Effector CD4-positive, alpha-beta T cell (primary cell): Measurements from ENCODE around the gene WIPF1.

Experiments
- DNase-seq: peaks from one replicate; pipeline ENCODE4 v3.0.0-alpha.2; 2020

Gene WIPF1

DNA sequence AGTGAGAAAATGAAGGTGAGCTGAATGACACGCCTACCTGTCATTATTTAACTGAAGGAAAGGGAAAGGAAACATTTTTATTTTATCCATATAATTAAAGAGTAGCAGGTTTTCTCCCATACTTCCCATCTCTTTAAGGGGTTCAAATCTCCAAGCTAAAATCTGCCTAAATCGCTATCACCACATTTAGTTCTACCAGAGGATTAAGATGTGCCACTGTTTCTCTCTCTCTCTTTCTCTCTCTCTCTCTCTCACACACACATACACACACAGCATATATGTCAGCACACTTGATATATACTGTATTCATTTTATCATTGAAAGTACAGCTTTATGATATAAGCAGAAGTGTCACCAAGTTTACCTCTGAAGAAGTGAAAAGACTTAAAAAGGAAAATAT, 3.1 kb downstream of the WIPF1 start:
- DNase-seq, result no peak

DNA sequence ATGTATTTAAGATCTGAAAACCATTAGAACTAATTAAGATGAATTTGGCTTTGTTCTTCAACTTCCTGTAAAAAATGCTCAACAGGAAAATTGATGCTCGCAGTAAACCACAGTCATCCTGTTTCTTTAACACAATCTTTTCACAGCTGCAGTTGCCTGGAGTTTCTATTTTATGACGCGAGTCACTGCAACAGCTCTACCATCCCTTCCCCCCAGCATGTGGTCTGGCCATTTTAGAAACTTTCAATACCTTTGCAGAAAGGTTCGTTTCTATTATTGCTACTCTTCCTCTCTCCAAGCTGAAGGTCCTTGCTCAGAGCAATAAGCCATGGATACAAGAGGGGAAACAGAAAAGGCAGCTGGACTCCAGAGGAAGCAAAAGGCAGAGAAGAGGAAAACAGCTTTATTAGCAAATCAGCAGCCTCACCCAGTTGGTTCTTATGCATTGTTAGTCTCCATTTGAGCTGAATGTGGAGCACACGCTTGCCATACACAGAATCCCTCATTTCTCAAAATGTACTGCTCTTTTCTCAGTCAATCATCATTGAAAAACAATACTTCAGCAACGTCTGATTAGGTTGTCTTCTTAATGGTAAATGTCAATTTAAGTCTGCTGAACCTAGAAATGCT, 3.9 kb downstream of the WIPF1 start:
- DNase-seq, result peak; percentile 64

- no peak for DNase-seq
Measured at GRCh38 chr2:174593041-174593440, 4.6 kb downstream of the WIPF1 start.

DNA sequence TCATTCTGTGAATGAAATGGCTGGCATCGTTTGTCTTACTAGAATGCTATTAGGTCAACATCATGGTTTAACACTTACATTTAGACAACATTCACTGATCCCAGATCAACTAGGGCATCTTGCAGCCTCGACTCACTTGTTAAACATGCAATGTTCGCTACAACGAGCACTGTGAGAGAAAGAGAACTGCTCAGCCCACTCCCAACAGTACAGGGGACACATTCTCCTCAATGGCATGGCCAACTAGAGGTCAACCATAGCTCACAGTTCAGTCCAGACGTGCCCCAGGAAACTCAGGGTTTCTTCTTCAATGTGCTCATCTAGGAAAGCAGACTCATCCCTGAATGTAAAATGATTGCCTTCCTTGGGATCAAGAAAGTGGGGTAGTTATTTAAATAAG, 5.9 kb downstream of the WIPF1 start:
- no peak for DNase-seq

- no peak for DNase-seq
Measured at GRCh38 chr2:174590928-174591648, 6.5 kb downstream of the WIPF1 start.

DNA sequence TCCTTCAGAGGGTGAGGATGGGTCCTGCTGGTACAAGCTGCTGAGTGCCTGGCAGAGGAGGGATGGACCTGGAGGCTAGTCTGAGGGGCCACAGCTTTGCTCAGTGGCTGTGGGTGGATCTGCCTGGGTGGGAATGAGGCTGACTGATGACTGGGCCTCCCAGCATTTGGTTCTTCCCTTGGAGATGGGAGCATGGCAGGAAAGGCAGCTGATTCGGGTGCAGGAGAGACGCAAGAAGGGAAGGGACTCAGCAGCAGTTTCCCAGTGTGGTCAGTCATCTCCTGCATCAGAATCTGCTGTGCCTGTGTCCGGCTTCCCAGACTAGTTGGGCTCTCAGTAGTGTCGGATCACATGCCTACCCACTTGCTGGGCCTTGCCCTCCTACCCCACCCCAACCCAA, 7.3 kb downstream of the WIPF1 start:
- no peak for DNase-seq

- no peak for DNase-seq
Measured at GRCh38 chr2:174589334-174589733, 8.3 kb downstream of the WIPF1 start.

- no peak for DNase-seq
Measured at GRCh38 chr2:174588463-174588862, 9.1 kb downstream of the WIPF1 start.

DNA sequence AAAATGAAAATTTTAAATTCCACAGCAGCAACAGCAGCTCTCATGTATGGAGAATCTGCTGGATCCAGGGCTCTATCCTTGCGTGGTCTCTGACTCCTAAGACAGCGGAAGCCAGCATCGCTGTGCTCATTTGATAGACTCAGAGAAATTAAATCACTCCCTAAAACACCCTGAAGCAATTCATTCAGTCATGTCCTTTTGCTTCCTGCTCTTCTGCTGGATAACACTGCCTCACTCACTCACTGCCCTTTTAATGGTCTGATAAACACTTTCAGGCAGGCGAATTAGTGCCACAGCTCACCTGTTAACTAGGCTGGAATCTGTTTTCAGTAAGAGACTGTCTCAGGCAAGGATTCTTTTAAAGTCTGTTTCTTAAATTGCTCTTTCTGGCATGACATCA, 10.0 kb downstream of the WIPF1 start:
- no peak for DNase-seq

GRCh38 chr2:174586418-174587295, 10.9 kb downstream of the WIPF1 start:
- no peak for DNase-seq

DNA sequence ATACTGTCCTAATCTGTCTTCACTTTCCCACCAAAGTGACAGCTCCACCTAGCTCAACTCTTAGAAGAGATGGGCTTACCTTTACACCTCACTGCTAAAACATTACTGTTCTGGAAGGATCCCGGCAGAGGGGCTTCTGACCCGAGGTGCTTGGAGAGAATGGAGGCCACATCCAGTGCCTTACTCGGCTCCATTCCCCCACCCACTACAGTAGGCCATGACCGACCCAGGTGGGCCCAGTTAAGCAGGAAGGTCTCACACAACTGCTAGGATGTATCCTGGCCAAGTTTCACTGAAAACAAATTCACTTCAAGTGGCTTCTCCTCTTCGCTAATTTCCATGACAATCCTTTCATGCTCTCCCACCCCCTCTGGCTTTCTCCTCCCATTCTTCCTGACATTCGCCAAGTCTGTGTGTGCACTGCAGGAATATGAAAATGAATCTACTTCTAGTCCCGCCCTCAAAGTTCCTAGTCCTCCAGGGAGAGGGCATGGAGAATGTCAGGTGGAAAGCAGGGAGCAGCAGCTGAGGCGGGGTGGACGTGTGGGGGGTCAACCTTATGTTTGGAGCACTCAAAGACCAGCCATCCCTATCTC, 11.8 kb downstream of the WIPF1 start:
- no peak for DNase-seq

GRCh38 chr2:174585146-174585545, 12.5 kb downstream of the WIPF1 start:
- no peak for DNase-seq

GRCh38 chr2:174581491-174581890, 16.1 kb downstream of the WIPF1 start:
- DNase-seq, result no peak

DNA sequence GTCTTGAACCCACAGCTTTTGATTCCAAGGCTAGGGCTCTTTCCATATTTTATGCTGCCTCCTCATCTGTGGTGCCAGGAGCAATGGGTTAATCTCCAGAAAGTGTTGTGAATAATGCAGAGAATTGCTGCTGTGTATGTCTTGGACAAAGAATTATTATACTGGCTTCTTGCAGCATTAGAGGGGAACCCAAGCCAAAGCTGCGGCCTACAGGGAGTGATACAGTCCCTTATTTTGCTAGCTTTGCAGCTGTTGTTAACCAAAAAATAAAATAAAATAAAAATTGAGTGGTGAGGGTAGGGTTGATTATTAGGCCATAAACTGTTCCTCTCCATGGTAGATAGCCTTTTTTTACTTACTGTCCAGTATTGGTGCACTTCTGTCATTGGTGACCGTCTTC, 16.7 kb downstream of the WIPF1 start:
- DNase-seq, result no peak

DNA sequence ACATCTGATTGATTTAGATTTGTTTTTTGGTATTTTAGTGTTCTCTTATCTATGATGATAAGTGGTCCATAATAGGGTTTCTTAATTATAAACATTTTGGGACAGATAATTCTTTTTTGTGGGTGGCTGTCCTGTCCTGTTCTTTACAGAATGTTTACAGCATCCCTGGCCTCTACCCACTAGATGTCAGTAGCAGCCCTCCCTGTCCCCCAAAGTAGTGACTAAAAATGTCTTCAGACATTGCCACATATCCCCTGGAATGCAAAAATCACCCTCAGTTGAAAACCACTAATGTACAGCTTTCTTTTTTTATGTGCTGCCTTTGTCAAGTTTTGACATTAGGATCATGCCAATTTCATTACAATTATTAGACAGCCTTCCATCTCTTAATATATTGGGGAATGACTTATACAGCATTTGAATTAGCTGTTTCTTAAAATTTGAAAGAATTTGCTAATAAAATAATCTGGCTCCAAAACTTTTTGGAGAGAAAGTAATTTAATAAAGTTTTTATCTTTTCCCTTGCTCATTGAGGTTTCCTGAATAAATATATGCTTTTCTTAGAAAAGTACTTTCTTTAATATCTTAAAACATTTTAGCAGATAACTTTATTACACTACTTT, 19.5 kb downstream of the WIPF1 start:
- DNase-seq, result peak; percentile 48

GRCh38 chr2:174575124-174575776, 22.4 kb downstream of the WIPF1 start:
- DNase-seq, result no peak

DNA sequence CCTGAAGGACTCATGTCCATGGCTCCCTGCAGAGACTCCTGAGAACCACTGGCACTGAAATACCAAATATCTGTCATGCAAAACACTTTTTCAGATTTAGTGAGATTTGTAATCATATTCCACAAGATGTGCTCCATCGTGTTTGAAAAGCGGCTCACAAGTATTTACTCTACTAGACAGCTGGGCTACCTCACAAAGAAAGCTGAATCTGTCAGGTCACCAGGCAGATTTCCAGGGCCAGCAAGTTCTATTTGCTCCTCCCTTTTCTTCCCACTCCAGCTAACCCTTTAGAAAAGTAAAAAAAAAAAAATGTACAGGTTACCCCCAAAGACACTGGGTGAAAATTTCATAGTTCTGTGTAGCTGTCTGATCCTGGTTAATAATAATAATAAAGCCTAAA, 22.9 kb downstream of the WIPF1 start:
- no peak for DNase-seq

GRCh38 chr2:174573621-174574081, 24.0 kb downstream of the WIPF1 start:
- no peak for DNase-seq

- no peak for DNase-seq
Measured at GRCh38 chr2:174572556-174572955, 25.0 kb downstream of the WIPF1 start.

DNA sequence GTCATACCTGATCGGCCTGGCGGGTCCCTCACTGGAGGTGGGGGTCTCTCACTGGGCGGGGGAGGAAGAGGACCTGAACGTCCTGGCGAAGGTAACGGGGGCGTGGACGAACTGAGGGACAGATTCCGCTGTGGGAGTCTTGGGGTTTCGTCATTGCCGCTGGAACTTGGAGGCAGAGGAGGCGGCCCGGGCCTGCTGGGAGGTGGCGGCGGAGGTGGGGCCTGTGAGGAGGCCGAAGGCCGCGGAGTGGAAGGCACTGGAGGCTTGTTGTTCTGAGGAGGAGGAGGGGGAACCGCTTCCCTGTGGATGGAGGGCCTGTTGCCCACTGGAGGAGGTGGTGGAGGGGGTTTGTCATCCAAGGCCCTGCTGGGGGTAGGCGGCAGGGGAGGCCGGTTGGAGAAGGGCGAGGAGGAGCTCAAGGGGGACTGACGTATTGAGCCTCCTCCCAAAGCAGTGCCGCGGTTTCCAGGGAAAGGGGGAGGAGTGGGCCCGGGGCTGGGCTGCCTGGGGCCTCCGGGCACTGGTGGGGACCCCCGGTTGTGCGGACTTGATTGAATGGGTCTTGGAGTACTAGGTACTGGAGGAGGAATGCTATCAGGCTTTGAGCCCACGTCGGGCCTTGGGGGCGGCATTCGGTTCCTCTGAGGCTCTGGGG, 25.8 kb downstream of the WIPF1 start:
- DNase-seq, result no peak

- no peak for DNase-seq
Measured at GRCh38 chr2:174570318-174570958, 27.2 kb downstream of the WIPF1 start.
